Endothelial cell of umbilical vein (primary cell): ENCODE measurements around the gene MCM3AP. TPM values are rescaled to one million over a fixed set of nuclear protein-coding genes. Genes with fewer than 3 reads are reported as not detected.

Experiments
- BruUV-seq: library from RNA; stranded (reverse); fragments of 400-500 nt; replicated peaks from 2 replicates; lab custom pipeline; 2021; lab: Mats Ljungman, UMichigan
- CTCF ChIA-PET: fragments of 300-600, 350-600 bp; sonication (Branson Sonifier 250); formaldehyde crosslinking; loops from one replicate; lab custom pipeline; 2021; ENCODE audit warnings: antibody characterized with exemption, inconsistent platforms; lab: Charles Lee
- POLR2A ChIA-PET: fragments of 300-600, 350-600 bp; sonication (Branson Sonifier 250); formaldehyde crosslinking; loops from one replicate; lab custom pipeline; 2021; ENCODE audit warnings: antibody characterized with exemption, inconsistent platforms; lab: Charles Lee
- DNase-seq: peaks from one replicate; pipeline ENCODE4 v3.0.0-alpha.2; 2011; ENCODE audit warnings: low read depth, low spot score
- FAIRE-seq: peaks from 2 replicates; lab custom pipeline; 2011; peaks lifted over from hg19 to GRCh38; lab: Jason Lieb, UNC
- H2AFZ ChIP-seq: 2 replicates; pipeline ENCODE4 v1.6.0; 2012; ENCODE audit warnings: low read depth, low read length, control low read depth, inconsistent platforms
- H3K27ac ChIP-seq: 2 replicates; pipeline ENCODE4 v1.5.1; 2011; ENCODE audit warnings: low read depth, mild to moderate bottlenecking, control low read depth, low read length, moderate library complexity; ENCODE audit not compliant: insufficient read depth
- H3K27me3 ChIP-seq, 2 experiments: 2 replicates each; pipeline versions ENCODE4 v1.6.0 to v1.6.1; 2011; ENCODE audit warnings: low read length in 2 of 2, mixed read lengths in 1 of 2; ENCODE audit not compliant: control insufficient read depth in 2 of 2, insufficient read depth in 2 of 2
- H3K36me3 ChIP-seq, 2 experiments: 2 replicates in 1 of 2; 3 replicates in 1 of 2; pipeline ENCODE4 v1.5.1; 2011; ENCODE audit warnings: low read length in 2 of 2, mild to moderate bottlenecking in 1 of 2, moderate library complexity in 1 of 2; ENCODE audit not compliant: control insufficient read depth in 2 of 2, insufficient read depth in 2 of 2; ENCODE audit errors: extremely low read depth in 1 of 2
- H3K4me1 ChIP-seq: 3 replicates; pipeline ENCODE4 v1.5.1; 2011; ENCODE audit warnings: mild to moderate bottlenecking, low read length; ENCODE audit not compliant: control insufficient read depth, insufficient read depth; ENCODE audit errors: extremely low read depth
- H3K4me2 ChIP-seq: 2 replicates; pipeline ENCODE4 v1.6.1; 2011; ENCODE audit warnings: low read length, control low read depth, mixed read lengths; ENCODE audit not compliant: insufficient read depth
- H3K4me3 ChIP-seq, 3 experiments: fragments of 200-600 bp in 1 of 3; sonication (generic), shearing (Covaris generic) in 1 of 3; replicated peaks in 1 of 3; 2 replicates each; pipeline ENCODE4 v1.5.1; 2011 to 2016; ENCODE audit warnings: control low read depth in 3 of 3, low read length in 3 of 3, mild to moderate bottlenecking in 2 of 3, inconsistent platforms in 1 of 3, low read depth in 1 of 3, moderate library complexity in 1 of 3; ENCODE audit not compliant: insufficient read depth in 1 of 3
- H3K79me2 ChIP-seq: 2 replicates; pipeline ENCODE4 v1.6.0; 2012; ENCODE audit warnings: low read length, inconsistent platforms; ENCODE audit not compliant: control insufficient read depth, insufficient read depth
- H3K9ac ChIP-seq: replicated peaks from 2 replicates; pipeline ENCODE3; 2011; ENCODE audit warnings: low read length, control low read depth; ENCODE audit not compliant: insufficient read depth; ENCODE audit errors: extremely low read depth
- H3K9me1 ChIP-seq: replicated peaks from 3 replicates; pipeline ENCODE4 v1.6.0; 2011; ENCODE audit warnings: mild to moderate bottlenecking, low read length; ENCODE audit not compliant: control insufficient read depth, insufficient read depth; ENCODE audit errors: extremely low read depth
- H3K9me3 ChIP-seq: replicated peaks from 2 replicates; pipeline ENCODE4 v1.5.1; 2012; ENCODE audit warnings: low read length, inconsistent platforms; ENCODE audit not compliant: control insufficient read depth, insufficient read depth
- H4K20me1 ChIP-seq: replicated peaks from 2 replicates; pipeline ENCODE3; 2011; ENCODE audit warnings: mild to moderate bottlenecking, low read length; ENCODE audit not compliant: control insufficient read depth, insufficient read depth; ENCODE audit errors: extremely low read depth
- CTCF ChIP-seq, 2 donors: IDR thresholded peaks; 1 replicate in 1 of 2; 2 replicates in 1 of 2; pipeline ENCODE4 v1.5.1; 2011; ENCODE audit warnings: low read length in 2 of 2, mild to moderate bottlenecking in 2 of 2, moderate library complexity in 2 of 2, control low read depth in 1 of 2, inconsistent platforms in 1 of 2, low read depth in 1 of 2; ENCODE audit not compliant: insufficient read depth in 1 of 2; ENCODE audit errors: extremely low read depth in 1 of 2
- EZH2 ChIP-seq: IDR thresholded peaks from 2 replicates; pipeline ENCODE4 v1.6.1; 2012; ENCODE audit warnings: borderline replicate concordance, low read depth, mild to moderate bottlenecking, moderate library complexity, low read length, inconsistent platforms; ENCODE audit not compliant: severe bottlenecking
- FOS ChIP-seq: IDR thresholded peaks from 2 replicates; pipeline ENCODE4 v1.6.1; 2011; ENCODE audit warnings: mild to moderate bottlenecking, low read length, moderate library complexity, borderline replicate concordance; ENCODE audit not compliant: insufficient read depth
- GATA2 ChIP-seq: IDR thresholded peaks from 2 replicates; pipeline ENCODE4 v1.7.0; 2011; ENCODE audit warnings: low read depth, mild to moderate bottlenecking, moderate library complexity, mixed read lengths, low read length; ENCODE audit not compliant: insufficient read length, insufficient read depth
- JUN ChIP-seq: IDR thresholded peaks from 2 replicates; pipeline ENCODE4 v1.6.1; 2011; ENCODE audit warnings: borderline replicate concordance, low read depth; ENCODE audit not compliant: insufficient read length, insufficient read depth
- MAX ChIP-seq: IDR thresholded peaks from 2 replicates; pipeline ENCODE4 v1.6.1; 2011; ENCODE audit not compliant: insufficient read depth, insufficient read length
- MYC ChIP-seq: IDR thresholded peaks from one replicate; pipeline ENCODE4 v1.6.1; 2011; ENCODE audit warnings: mild to moderate bottlenecking, low read depth, low read length
- POLR2A ChIP-seq: IDR thresholded peaks from 2 replicates; pipeline ENCODE4 v1.6.1; 2012; ENCODE audit warnings: low read depth, mild to moderate bottlenecking, control low read depth, low read length
- POLR2AphosphoS5 ChIP-seq: IDR thresholded peaks from 2 replicates; pipeline ENCODE4 v1.6.1; 2012; ENCODE audit warnings: low read depth, mild to moderate bottlenecking, control low read depth, low read length, moderate library complexity; ENCODE audit not compliant: insufficient read depth
- dilution Hi-C: fragments of 300-500 bp; cut with MboI; formaldehyde crosslinking; loops from one replicate; pipeline ENCODE4 v1.15.0; 2019; ENCODE audit warnings: low sequenced_read_pairs; ENCODE audit not compliant: extremely low pct_ligation_motif_present
- intact Hi-C: fragments of 100-400 bp; cut with micrococcal nuclease; formaldehyde crosslinking; loops from one replicate; pipeline ENCODE4 v1.10.0; 2022
- polyA plus RNA-seq, 4 experiments: library from polyadenylated mRNA; depleted of rRNA in 3 of 4; stranded (reverse) in 3 of 4; unstranded in 1 of 4; fragments of >200 nt; gene quantifications; 2 replicates each; pipeline versions ENCODE4 v1.2.1 to v1.2.3, GENCODE V29; 2011 to 2012; ENCODE audit warnings: missing spikeins in 1 of 4
- total RNA-seq: library from RNA; stranded (reverse); gene quantifications from 2 replicates; pipeline ENCODE4 v1.2.3, GENCODE V29; 2021

The MCM3AP gene
- total and polyA plus RNA-seq, 2 donors (not counting 3 experiments of a cell fraction or from before 2014, with no cell fraction given): 37.9 to 115 TPM

- BruUV-seq: TSS peak; percentile 7
- FAIRE-seq (no peak), DNase-seq (no peak)
- H3K9ac ChIP-seq: peak overlapping the region; percentile 25
- no peaks in the 10 kb centered on the region for H3K9me3 ChIP-seq
- H3K4me1 ChIP-seq: peaks cover 23% of the 10 kb centered on the region
- TF ChIP-seq POLR2AphosphoS5 (no peak), JUN (no peak), CTCF (IDR thresholded peaks at IDR 0.05; ENCODE audit: extremely low read depth in 1 of 2, insufficient read depth in 1 of 2, low read depth in 1 of 2, low read length in 2 of 2) (no peak), EZH2 (no peak), POLR2A (no peak), MAX (no peak), FOS (no peak), GATA2 (no peak), MYC (no peak)
- dilution Hi-C loops (no loop called here), intact Hi-C loops (no loop called here)
- peaks cover 58% of the 10 kb centered on the region for H3K79me2 ChIP-seq
- no peak overlapping the region for H3K4me3 ChIP-seq
- ChIA-PET POLR2A (no interaction called here), CTCF (interaction anchor here (0.6 to 1.8 kb wide), 10 partner anchors 8 to 313 kb away, joined by 3 to 14 read pairs (median 3); partner anchors contain the start of genes MCM3AP and YBEY)
- no peak overlapping the region for H2AFZ ChIP-seq
- H4K20me1 ChIP-seq: no peaks in the 10 kb centered on the region
- peak overlapping the region; percentile 83 for H3K4me2 ChIP-seq
- no peak overlapping the region for H3K27ac ChIP-seq
- H3K36me3 ChIP-seq: peaks cover 6 to 8% of the 10 kb centered on the region in 2 experiments
- H3K9me1 ChIP-seq: no peaks in the 10 kb centered on the region
- no peaks in the 10 kb centered on the region for H3K27me3 ChIP-seq
These were observed 40.8 kb upstream of the MCM3AP start for GRCh38 chr21:46326110-46326703.
